Hematopoietic multipotent progenitor cell treated with erythropoietin and hydrocortisone succinate and interleukin-3 and kit ligand, for 17 days (in vitro differentiated cells): ENCODE measurements around the gene RABGAP1L.
A peak's percentile ranks its signal among the peaks of the same experiment; 100 is the strongest.

Experiments
- DNase-seq: peaks from one replicate; pipeline ENCODE4 v3.0.0-alpha.2; 2015; ENCODE audit warnings: low spot score

Gene RABGAP1L

DNA sequence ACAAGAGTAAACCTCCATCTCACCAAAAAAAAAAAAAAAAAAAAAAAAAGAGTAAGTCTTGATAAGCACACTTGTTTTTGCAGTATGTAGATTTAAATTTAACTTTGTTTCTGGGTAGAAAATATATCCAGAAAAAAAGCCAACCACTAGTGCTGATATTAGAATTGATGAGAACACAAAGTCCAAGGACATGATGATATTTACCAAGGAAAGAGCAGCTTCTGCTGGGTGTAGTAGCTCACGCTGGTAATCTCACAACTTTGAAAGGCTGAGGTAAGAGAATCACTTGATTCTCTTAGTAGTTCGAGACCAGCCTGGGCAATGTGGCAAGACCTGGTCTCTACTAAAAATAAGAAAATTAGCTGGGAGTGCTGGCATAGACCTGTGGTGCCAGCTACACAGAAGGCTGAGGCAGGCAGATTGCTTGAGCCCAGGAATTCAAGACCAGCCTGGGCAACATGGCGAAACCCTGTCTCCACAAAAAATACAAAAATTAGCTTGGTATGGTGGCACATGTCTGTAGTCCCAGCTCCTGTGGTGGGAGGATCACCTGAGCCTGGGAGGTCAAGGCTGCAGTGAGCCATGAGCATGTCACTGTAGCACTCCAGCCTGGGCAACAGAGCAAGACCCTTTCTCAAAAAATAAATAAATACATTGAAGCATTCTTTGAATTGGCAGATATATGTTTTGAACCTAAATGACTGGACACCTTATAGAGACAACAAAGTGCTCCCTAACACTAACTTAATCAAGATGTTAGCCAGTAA, 776.8 kb downstream of the RABGAP1L start:
- DNase-seq: no peak

DNA sequence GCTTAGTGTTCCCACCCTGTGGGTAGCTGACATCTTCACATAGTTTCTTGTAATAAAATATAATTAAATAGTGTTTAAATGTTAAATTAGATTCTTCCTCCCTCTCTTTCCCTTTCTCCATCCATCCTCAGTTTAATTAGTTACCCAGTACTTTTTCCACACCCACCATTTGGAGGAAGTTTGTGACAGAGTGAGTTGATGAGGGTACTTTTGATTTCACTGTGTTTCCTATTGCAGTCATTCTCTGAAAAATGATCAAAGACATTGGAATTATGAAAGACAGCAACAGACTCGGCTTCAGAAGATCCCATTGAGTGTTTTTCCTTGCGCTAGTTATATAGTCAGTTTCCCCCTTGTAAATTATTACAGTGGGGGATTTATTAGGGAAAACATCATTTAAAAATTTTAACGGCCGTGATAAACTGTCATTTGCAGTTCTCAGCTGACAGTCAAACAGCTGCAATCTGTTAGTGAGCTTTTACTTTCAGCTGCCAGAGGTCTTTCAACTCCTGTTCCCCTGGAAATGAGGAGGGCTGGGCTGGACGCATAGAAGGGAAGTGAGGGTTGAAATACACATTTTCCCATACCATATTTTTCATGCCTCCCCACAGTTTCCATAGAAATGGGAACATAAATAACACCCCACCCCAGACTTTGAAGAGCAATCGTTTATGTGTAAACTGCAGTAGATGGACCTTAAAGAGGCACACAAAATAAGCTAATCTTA, 779.1 kb downstream of the RABGAP1L start:
- no peak for DNase-seq

- DNase-seq: no peak
Observed at GRCh38 chr1:174939775-174940545, 780.6 kb downstream of the RABGAP1L start.

DNA sequence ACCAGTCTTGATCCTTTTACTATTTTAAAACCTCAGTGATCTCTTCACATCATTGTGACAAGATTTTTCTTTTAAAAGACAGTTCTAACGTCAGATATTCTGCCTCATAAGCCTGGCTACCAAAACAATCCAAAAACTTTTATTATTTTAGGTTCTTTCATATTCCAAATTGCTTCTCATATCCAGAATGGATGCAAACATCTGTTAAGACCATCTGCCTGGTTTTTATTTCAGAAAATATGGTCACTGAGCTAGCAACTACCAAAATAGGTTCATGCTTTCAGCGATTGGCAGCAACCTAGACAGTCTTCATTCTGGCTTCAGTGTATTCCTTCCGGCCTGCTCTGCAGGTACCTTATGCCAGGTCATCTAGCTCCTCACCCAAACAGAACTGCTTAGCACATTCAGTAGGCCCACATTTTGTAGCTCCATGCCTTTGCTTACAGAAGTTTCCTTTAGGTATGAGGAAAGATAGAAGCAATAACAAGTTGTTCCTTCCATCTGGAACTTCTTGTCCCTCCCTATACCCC, 781.4 kb downstream of the RABGAP1L start:
- no peak for DNase-seq

DNA sequence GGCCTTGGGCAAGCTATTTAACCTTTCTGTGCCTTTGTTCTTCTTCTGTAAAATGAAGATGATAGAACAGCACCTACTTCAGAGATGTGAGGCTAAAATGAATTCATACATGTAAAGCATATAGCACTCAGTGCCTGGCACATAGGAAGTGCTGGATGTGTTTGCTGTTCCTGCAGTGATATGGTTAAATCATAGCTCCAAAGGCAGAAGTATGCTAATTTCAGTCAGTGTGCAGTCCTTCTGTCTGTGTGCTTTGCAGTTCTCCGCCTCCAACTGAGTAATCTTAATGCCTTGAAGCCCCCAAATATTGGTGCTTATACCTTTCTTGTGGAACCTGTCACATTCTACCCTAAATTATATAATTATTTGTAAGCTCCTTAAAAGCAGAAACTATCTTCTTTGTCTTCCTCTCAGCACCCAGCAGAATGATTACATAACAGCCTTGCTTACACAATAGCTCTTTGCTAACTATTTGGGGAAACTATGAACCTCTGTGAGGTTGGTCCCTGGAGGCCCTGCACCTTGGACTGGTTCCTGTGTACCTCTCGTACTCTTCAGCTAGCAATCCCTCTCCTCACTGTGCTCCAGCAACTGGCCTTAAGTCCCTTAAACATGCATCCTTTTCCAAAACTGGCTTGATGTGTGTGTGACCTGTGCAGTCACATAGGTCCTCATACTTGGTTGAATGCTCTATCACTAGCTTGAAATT, 783.4 kb downstream of the RABGAP1L start:
- no peak for DNase-seq

- DNase-seq: peak; percentile 68
Observed at GRCh38 chr1:174946031-174946430, 786.7 kb downstream of the RABGAP1L start.

- no peak for DNase-seq
Observed at GRCh38 chr1:174949061-174949460, 789.7 kb downstream of the RABGAP1L start.

GRCh38 chr1:174949645-174950044, 790.3 kb downstream of the RABGAP1L start:
- no peak for DNase-seq

DNA sequence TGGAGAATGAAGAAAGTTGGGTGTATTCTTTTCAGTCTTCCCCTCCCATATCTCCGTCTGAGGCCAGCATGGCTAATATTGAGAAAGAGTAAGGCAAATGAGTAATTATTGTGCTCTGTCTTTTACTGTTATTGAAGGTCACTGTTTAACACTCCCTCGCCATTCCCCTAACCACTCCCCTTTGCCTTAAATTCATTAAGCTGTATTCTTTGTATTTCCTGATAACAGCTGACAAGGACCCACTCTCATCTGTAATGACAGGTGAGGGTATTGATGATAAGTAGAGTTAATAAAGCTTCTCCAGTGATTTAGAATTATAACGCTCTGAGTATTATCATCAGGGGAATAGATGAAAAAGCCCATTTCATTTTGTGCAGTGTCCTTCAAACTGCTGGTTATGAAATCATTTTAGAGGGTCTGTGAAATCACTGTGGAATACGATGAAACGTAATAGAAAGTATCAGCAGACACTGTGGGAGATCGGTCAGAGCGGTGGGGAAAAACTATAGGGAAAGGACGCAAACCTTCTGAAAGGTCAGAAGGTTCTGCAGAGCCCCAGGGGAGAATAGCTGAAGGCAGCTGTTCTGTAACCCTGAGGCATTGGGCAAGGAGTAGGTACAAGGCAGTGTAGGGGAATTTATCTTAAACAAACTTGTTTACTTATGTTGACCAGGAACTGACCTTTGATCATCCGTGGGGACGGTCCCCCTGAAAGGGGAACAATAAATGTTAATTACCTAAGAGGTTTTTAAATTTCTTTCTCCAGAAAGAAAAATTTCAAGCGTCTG, 794.2 kb downstream of the RABGAP1L start:
- DNase-seq: no peak

- no peak for DNase-seq
Observed at GRCh38 chr1:174954073-174954460, 794.7 kb downstream of the RABGAP1L start.

DNA sequence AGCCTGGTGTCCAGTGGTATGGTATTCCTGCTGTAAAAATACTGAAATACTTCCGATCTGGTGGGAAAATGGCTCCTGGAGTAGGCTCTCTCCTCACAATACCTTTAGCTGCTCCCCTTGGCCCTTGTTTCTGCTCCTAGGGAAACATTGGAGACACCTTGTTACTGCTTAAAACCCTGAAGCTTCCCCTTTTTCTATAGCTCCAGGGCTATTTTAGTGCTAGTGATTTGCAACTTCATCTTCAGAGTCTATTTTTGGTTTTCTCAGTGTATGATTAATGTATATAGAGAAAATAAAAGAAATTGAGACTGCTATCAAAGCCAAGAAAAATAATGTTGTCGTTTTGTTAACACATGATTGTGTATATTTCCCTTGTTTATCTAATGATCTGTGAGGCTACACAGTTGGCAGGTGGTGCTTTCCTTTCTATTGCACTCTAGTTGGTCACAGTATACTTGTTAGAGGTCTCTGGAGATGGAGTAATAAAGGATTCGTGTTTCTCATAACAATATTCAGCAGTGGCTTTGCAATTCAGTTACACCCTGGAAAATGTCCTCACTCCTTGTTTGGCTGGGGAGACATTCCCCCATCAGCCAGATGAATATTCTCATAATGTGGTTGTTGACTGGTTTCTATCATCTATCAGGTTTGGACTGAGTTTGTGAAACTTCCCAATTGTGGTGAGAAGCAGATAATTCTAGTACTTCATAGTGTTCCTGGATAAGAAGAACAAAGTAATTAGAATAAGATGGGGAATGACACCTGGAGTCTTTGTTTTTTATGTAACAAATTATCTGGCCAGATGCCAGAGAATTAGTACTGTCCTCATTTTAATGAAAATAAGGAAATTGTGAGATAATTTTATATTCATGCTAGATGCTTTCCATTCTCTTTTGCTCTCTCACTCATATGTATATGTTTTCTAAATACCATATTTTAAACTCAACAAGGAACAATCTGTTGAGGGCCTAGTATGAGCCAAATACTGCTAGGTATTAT, 795.6 kb downstream of the RABGAP1L start:
- no peak for DNase-seq

DNA sequence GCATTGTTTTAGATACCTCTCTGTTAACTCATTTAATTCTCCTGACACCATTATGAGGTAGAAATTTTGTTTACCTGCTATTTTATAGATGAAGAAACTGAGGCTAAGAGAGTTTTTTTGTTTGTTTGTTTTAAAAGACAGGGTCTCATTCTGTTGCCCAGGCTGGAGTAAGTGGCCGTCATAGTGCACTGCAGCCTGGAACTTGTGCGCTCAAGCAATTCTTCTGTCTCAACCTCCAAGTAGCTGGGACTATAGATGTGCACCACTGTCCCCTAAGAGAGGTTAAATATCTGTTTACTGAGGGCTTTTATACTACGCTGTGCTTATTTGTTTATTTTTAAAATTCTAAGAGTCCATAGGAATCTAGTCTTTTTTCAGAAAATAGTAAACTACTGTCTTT, 796.8 kb downstream of the RABGAP1L start:
- no peak for DNase-seq

- DNase-seq: no peak
Observed at GRCh38 chr1:174956976-174957375, 797.7 kb downstream of the RABGAP1L start.

DNA sequence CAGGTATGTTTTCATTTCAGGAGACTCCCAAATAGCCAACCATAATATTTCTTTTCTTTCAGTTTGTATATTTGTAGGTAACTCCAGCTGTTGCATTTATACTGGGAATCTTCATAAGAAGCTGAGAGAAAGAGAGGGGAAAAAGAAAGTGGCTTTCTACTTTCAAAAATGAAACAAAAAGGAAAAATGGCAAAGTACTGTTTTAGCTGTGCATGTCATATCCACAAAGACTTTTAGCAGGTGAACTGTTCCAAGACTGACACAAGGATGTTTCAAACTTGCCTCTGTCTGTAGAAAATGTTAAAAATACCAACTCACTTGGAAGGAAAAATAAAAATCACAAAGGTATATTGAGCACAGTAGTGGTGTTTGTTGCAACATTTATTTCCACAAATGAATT, 798.5 kb downstream of the RABGAP1L start:
- no peak for DNase-seq

- DNase-seq: no peak
Observed at GRCh38 chr1:174958396-174958795, 799.1 kb downstream of the RABGAP1L start.

GRCh38 chr1:174960362-174960761, 801.0 kb downstream of the RABGAP1L start:
- no peak for DNase-seq

DNA sequence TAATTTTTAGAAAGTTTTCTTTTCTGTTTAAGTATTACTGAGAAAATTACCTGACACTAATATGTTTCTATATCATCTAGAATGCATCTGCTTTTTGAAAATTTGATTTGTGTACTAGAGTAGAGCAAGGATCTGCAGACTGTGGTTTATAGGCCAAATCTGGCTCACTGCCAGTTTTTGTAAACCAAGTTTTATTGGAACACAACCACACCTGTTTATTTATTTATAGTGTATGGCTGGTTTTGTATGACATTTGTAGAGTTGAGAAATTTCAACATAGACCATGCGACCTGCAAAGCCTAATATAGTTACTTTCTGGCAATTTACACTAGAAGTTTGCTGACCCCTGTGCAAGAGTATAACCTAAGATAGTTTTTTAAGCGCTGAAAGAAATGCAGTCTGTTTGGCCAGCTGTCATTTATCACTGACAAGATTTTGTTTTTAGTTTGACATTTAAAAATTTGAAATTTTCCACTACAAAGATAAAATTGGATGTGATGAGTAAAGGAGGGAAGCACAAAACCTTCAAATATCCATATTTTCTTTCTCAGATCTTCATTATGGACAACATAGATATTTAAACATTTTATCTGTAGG, 804.3 kb downstream of the RABGAP1L start:
- peak; percentile 73 for DNase-seq

DNA sequence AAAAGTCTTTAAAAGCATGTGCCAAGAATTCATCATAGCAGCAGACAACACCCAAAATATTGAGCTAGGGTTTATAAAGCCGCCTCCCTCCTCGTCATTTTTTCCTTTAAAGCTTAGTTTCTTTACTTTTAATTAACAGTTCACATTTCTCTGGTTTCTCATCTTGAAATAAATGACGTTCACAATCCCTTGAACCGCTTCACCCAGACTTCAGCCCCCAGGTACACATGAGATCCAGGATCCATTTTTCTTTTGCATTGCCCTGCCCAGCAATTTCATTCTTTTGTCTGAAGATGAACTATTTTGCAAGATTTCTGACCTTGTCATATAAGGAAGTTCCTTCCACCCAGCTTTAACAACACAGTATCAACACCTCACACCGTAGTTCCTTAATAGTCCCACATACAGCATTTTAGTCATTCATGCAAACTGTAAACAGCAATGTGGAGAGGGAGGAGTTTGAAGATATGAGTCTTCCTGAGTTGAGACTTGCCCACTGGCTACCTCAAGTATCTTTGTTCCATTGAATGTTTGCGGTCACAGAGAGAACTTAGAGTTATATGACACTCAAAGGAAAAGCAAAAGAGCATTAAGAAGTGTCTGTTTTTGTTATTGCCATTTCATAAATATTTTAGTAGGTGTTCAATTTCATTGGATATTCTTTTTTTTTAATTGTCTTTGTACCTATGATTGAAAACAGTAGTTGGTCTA, 805.1 kb downstream of the RABGAP1L start:
- DNase-seq: peak; percentile 84

DNA sequence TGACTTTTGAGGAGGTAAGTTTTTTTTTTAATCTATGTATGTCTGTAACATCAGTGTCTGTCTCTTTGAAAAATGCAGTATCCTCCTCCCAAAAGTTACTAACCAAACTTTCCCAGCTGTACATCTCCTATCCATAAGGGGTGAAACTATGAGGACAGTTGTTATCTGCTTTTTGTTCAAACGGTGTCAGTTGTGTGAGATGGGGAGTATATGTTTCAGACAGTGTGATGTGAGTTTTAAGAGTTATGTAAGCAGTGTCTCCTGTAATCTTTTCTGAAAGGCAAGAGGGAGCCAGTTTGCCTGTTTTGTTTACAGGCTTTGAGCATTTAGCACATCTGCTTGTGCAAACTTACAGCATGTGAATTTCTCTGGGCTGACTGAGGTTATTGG, 805.6 kb downstream of the RABGAP1L start:
- DNase-seq: peak; percentile 77
